ENCODE measurements around the gene GRID2.

GRID2 gene

GRCh38 chr4:93384241-93384640 lies 1080.5 kb downstream of the GRID2 start:
- TF ChIP-seq, protein P1, sequence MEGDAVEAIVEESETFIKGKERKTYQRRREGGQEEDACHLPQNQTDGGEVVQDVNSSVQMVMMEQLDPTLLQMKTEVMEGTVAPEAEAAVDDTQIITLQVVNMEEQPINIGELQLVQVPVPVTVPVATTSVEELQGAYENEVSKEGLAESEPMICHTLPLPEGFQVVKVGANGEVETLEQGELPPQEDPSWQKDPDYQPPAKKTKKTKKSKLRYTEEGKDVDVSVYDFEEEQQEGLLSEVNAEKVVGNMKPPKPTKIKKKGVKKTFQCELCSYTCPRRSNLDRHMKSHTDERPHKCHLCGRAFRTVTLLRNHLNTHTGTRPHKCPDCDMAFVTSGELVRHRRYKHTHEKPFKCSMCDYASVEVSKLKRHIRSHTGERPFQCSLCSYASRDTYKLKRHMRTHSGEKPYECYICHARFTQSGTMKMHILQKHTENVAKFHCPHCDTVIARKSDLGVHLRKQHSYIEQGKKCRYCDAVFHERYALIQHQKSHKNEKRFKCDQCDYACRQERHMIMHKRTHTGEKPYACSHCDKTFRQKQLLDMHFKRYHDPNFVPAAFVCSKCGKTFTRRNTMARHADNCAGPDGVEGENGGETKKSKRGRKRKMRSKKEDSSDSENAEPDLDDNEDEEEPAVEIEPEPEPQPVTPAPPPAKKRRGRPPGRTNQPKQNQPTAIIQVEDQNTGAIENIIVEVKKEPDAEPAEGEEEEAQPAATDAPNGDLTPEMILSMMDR (IDR thresholded peaks at IDR 0.05) = no peak

DNA sequence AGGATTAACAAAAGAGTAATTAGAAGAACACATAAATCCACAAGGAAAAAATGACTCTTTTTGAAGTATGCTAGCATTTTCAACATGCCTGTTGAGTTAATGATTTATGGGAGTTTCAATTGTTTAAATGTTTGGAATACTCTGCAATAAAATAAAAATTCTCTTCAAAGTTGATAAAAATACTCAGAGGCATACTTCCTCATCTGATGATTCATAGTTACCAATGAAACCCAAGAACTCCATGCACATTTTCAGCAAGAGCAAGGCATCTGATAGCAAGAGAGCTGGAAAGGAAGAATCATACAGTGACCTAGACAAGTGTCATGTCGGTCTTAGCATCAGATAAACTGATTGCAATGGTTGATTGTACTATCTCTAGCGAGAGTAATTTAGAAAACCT lies 1081.1 kb downstream of the GRID2 start:
- TF ChIP-seq, protein P1 (IDR thresholded peaks at IDR 0.05) = no peak

GRCh38 chr4:93394545-93395081 lies 1090.8 kb downstream of the GRID2 start:
- TF ChIP-seq, protein P1 (IDR thresholded peaks at IDR 0.05) = no peak

- TF ChIP-seq, protein P1 (IDR thresholded peaks at IDR 0.05) = no peak
These were observed 1092.5 kb downstream of the GRID2 start for GRCh38 chr4:93396272-93396671.

DNA sequence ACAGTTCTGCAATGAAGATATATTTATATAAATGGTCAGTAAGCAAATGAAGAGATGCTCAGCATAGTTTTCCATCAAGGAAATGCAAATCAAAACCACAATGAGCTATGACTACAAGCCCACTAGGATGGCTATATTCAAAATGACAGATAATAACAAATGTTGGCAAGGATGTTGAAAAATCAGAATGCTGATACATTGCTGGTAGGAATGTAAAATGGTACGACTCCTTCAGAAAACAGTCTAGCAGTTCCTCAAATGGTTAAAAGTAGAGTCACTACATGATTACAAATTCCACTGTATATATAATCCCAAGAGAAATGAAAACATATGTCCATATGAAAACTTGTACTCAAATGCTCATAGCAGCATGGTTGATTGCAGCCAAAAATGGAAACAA lies 1099.8 kb downstream of the GRID2 start:
- TF ChIP-seq, protein P1 (IDR thresholded peaks at IDR 0.05) = no peak

- TF ChIP-seq, protein P1 (IDR thresholded peaks at IDR 0.05) = no peak
These were observed 1103.9 kb downstream of the GRID2 start for GRCh38 chr4:93407493-93408275.

DNA sequence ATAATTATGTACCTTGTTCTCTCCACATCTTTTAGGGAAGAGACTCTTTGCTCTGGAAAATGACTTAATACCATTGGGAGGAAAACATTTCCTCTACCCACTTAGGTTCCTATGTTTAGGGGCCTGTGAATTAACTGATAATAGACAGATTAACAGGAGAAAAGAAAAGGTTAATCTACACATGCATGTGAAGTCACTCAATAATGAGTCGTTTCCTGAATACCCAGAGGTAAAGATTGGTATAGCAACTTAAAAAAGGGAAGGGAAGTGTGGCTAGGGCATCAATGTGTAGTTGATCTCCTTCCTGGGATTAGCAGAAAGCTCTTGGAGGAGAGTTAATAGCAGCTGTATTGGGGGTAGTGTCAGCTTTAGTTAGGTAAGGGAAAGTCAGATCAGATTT lies 1105.3 kb downstream of the GRID2 start:
- TF ChIP-seq, protein P1 (IDR thresholded peaks at IDR 0.05) = no peak

All from LNCAP (cell line).